Upper lobe of right lung (tissue), 1 donor: ENCODE results near the gene USP17L29. TPM values are rescaled to one million over a fixed set of nuclear protein-coding genes. Genes with fewer than 3 reads are reported as not detected.
"Not testable (repeated sequence)": the region's sequence is repeated elsewhere in the genome, so short reads cannot be mapped to it uniquely, and the experiment has no call there.

Source experiments
- ATAC-seq: fragments of 200-7000 bp; cut with Tn5 transposase; one replicate; pipeline ENCODE4 v1.9.1; 2020; ENCODE audit warnings: mild to moderate bottlenecking, moderate library complexity
- DNase-seq: peaks from one replicate; pipeline ENCODE4 v3.0.0-alpha.2; 2020
- H3K27ac ChIP-seq: fragments of 200-600 bp; one replicate; pipeline ENCODE4 v1.8.0; 2022
- H3K27me3 ChIP-seq: fragments of 200-600 bp; one replicate; pipeline ENCODE4 v1.8.0; 2022; ENCODE audit warnings: mild to moderate bottlenecking
- H3K36me3 ChIP-seq: fragments of 200-600 bp; one replicate; pipeline ENCODE4 v1.8.0; 2022
- H3K4me1 ChIP-seq: fragments of 200-600 bp; one replicate; pipeline ENCODE4 v1.8.0; 2022
- H3K4me3 ChIP-seq: fragments of 200-600 bp; one replicate; pipeline ENCODE4 v1.8.0; 2022; ENCODE audit warnings: mild to moderate bottlenecking
- H3K9me3 ChIP-seq: fragments of 200-600 bp; one replicate; pipeline ENCODE4 v1.8.0; 2022
- intact Hi-C: fragments of 100-400 bp; cut with DNase I; formaldehyde crosslinking; loops from one replicate; pipeline ENCODE4 v1.11.0; 2022
- total RNA-seq: library from RNA; stranded (reverse); fragmentation: NEBNext Ultra II Directional; extraction: Animal tissue kit (Norgen Biotek cat#: 25700); gene quantifications from one replicate; pipeline ENCODE4 v1.2.1, GENCODE V29; 2021
- TF ChIP-seq, protein P1 (sequence below): fragments of 200-600 bp; IDR thresholded peaks from one replicate; pipeline ENCODE4 v1.8.0; 2022; ENCODE audit warnings: antibody characterized with exemption
- donor health status: DM: no; HTN: yes; CAD: no; lungs with severe emphysema.

The USP17L29 gene
- total RNA-seq, 1 donor from 2014 or later: not detected

- H3K4me1 ChIP-seq, intact Hi-C loops, H3K36me3 ChIP-seq, H3K27ac ChIP-seq, H3K27me3 ChIP-seq, H3K9me3 ChIP-seq: not testable (repeated sequence)
- TF ChIP-seq, protein P1, sequence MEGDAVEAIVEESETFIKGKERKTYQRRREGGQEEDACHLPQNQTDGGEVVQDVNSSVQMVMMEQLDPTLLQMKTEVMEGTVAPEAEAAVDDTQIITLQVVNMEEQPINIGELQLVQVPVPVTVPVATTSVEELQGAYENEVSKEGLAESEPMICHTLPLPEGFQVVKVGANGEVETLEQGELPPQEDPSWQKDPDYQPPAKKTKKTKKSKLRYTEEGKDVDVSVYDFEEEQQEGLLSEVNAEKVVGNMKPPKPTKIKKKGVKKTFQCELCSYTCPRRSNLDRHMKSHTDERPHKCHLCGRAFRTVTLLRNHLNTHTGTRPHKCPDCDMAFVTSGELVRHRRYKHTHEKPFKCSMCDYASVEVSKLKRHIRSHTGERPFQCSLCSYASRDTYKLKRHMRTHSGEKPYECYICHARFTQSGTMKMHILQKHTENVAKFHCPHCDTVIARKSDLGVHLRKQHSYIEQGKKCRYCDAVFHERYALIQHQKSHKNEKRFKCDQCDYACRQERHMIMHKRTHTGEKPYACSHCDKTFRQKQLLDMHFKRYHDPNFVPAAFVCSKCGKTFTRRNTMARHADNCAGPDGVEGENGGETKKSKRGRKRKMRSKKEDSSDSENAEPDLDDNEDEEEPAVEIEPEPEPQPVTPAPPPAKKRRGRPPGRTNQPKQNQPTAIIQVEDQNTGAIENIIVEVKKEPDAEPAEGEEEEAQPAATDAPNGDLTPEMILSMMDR: peak; percentile 68
- ATAC-seq: peak; percentile 51
- H3K4me3 ChIP-seq: peak overlapping the region; percentile 49
- DNase-seq: peak; percentile 83
These were observed 27.6 kb downstream of the USP17L29 start for GRCh38 chr4:9381012-9381534.

DNA sequence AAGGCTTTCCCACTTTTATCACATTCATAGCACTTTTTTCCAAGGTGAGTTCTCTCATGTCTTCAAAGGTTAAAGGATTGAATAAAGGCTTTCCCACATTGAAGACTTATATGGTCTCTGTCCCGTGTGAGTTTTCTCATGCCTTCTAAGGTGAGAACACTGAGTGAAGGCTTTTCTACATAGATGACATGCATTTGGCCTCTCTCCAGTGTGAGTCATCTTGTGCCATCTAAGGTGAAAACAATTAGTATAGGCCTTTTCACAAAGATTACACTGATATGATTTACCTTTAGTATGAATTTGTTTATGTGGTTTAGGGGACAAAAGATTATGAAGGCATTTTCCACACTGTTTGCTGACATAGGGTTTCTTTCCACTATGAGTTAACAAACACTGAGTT, 30.7 kb downstream of the USP17L29 start:
- Histone ChIP-seq H3K9me3 (no peaks in the 10 kb centered on the region), H3K36me3 (no peaks in the 10 kb centered on the region), H3K27ac (no peak overlapping the region), H3K4me1 (no peaks in the 10 kb centered on the region), H3K27me3 (no peaks in the 10 kb centered on the region), H3K4me3 (no peak overlapping the region)
- ATAC-seq (no peak), DNase-seq (no peak)
- TF ChIP-seq, protein P1: no peak
- intact Hi-C loops: no loop called here

DNA sequence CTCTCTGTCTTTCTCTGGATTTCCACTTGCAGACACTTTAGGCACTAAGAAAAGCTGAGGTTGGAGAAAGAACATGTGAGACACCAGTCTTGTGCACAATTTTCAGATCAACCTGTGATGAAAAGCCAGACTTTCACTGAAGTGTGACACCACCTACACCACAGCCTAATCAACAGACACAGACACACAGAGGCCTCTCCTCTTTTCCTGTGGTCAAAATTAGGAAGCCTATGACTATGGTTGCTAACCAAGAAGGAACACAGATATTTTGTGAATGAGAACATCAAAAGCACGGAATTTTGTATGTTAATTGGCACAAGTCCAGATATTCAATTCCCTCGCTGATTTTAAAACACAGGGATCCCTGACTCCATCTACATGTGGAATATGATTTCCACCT, 35.6 kb downstream of the USP17L29 start:
- intact Hi-C loops, ATAC-seq, H3K36me3 ChIP-seq, H3K27me3 ChIP-seq, H3K27ac ChIP-seq, H3K4me3 ChIP-seq, H3K9me3 ChIP-seq, H3K4me1 ChIP-seq, DNase-seq: not testable (repeated sequence)

Other genes with a start within 250 kb of the USP17L29 start
- not detected for gene FAM90A26, start 183.2 kb upstream of the USP17L29 start, total RNA-seq
- not detected for gene USP17L10, start 143.0 kb upstream of the USP17L29 start, total RNA-seq
- not detected for gene USP17L11, start 138.2 kb upstream of the USP17L29 start, total RNA-seq
- not detected for gene USP17L12, start 133.5 kb upstream of the USP17L29 start, total RNA-seq
- gene USP17L13, start 128.7 kb upstream of the USP17L29 start, total RNA-seq: not detected
- gene USP17L15, start 119.3 kb upstream of the USP17L29 start, total RNA-seq: not detected
- gene USP17L17, start 109.8 kb upstream of the USP17L29 start, total RNA-seq: not detected
- not detected for gene USP17L18, start 105.0 kb upstream of the USP17L29 start, total RNA-seq
- gene USP17L19, start 100.3 kb upstream of the USP17L29 start, total RNA-seq: not detected
- not detected for gene USP17L20, start 95.5 kb upstream of the USP17L29 start, total RNA-seq
- not detected for gene USP17L21, start 90.8 kb upstream of the USP17L29 start, total RNA-seq
- not detected for gene USP17L22, start 86.0 kb upstream of the USP17L29 start, total RNA-seq
- gene USP17L24, start 28.5 kb upstream of the USP17L29 start, total RNA-seq: not detected
- gene USP17L25, start 23.7 kb upstream of the USP17L29 start, total RNA-seq: not detected
- gene USP17L26, start 19.0 kb upstream of the USP17L29 start, total RNA-seq: not detected
- not detected for gene USP17L5, start 14.2 kb upstream of the USP17L29 start, total RNA-seq
- gene USP17L27, start 9.5 kb upstream of the USP17L29 start, total RNA-seq: not detected
- gene USP17L28, start 4.7 kb upstream of the USP17L29 start, total RNA-seq: not detected
- gene USP17L30, start 9.5 kb downstream of the USP17L29 start, total RNA-seq: not detected
- not detected for gene DEFB131A, start 90.8 kb downstream of the USP17L29 start, total RNA-seq